Measurements from ENCODE around the gene KDM4C.

DNA sequence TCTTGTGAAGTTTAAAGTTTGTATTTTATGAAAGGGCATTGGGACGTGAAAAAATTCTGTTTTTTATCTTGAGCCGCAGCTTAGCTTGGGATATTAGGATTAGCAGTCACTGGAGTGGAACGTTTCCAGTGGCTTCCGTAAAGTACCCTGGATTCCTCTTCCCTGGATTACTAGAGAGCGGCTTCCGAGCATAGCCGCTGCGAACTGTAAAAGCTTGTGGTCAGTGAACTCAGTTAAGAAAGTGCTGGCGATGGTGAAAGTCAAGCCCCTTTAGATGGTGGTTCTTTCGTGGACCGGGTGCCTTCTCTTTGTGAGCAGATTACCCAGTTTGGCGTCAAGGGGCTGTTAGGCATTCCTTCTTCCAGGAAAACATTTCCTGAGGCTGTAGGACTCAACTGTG lies 168.1 kb downstream of the KDM4C start:
- TF ChIP-seq TEAD4 (IDR thresholded peaks at IDR 0.05) (no peak), YY1 (IDR thresholded peaks at IDR 0.05; ENCODE audit: low read depth) (no peak), CREB1 (IDR thresholded peaks at IDR 0.05; ENCODE audit: low read depth) (no peak), RAD21 (IDR thresholded peaks at IDR 0.05; ENCODE audit: low read depth) (no peak), EP300 (IDR thresholded peaks at IDR 0.05; ENCODE audit: borderline replicate concordance) (no peak)
- TF ChIP-seq, protein P1, sequence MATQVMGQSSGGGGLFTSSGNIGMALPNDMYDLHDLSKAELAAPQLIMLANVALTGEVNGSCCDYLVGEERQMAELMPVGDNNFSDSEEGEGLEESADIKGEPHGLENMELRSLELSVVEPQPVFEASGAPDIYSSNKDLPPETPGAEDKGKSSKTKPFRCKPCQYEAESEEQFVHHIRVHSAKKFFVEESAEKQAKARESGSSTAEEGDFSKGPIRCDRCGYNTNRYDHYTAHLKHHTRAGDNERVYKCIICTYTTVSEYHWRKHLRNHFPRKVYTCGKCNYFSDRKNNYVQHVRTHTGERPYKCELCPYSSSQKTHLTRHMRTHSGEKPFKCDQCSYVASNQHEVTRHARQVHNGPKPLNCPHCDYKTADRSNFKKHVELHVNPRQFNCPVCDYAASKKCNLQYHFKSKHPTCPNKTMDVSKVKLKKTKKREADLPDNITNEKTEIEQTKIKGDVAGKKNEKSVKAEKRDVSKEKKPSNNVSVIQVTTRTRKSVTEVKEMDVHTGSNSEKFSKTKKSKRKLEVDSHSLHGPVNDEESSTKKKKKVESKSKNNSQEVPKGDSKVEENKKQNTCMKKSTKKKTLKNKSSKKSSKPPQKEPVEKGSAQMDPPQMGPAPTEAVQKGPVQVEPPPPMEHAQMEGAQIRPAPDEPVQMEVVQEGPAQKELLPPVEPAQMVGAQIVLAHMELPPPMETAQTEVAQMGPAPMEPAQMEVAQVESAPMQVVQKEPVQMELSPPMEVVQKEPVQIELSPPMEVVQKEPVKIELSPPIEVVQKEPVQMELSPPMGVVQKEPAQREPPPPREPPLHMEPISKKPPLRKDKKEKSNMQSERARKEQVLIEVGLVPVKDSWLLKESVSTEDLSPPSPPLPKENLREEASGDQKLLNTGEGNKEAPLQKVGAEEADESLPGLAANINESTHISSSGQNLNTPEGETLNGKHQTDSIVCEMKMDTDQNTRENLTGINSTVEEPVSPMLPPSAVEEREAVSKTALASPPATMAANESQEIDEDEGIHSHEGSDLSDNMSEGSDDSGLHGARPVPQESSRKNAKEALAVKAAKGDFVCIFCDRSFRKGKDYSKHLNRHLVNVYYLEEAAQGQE (IDR thresholded peaks at IDR 0.05; ENCODE audit: low read depth), result no peak
- TF ChIP-seq, protein P2, sequence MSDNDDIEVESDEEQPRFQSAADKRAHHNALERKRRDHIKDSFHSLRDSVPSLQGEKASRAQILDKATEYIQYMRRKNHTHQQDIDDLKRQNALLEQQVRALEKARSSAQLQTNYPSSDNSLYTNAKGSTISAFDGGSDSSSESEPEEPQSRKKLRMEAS (IDR thresholded peaks at IDR 0.05), result no peak
